Hepatocyte (in vitro differentiated cells): Measurements from ENCODE around the gene MCM6.

Experiments used
- CTCF ChIP-seq: fragments of 200-600 bp; sonication (generic); IDR thresholded peaks from 2 replicates; pipeline ENCODE4 v1.5.1; 2016; ENCODE audit warnings: antibody characterized with exemption, mild to moderate bottlenecking; ENCODE audit not compliant: poor library complexity
- EZH2 ChIP-seq: fragments of 200-600 bp; sonication (generic); IDR thresholded peaks from 2 replicates; pipeline ENCODE4 v1.6.1; 2016; ENCODE audit warnings: antibody characterized with exemption, mild to moderate bottlenecking, borderline replicate concordance

- no peak for TF ChIP-seq CTCF
- TF ChIP-seq EZH2: no peak
These were observed 76.5 kb downstream of the MCM6 start for GRCh38 chr2:135799738-135800137.
